Activated T-helper 17 cell treated with anti-CD3 and anti-CD28 coated beads, Interleukin-2, amount 50 U/mL, for 72 hours (primary cell): ENCODE data around the gene LAPTM5. TPM values are rescaled to one million over a fixed set of nuclear protein-coding genes. Genes with fewer than 3 reads are reported as not detected.
A peak's percentile ranks its signal among the peaks of the same experiment; 100 is the strongest.

Experiments used
- ATAC-seq: fragments of 150-1000 bp; cut with Tn5 transposase; replicated peaks from 2 replicates; pipeline ENCODE4 v1.10.0; 2021; ENCODE audit warnings: mild to moderate bottlenecking, moderate library complexity
- H3K27ac Mint-ChIP-seq: one replicate; pipeline ENCODE4 v1.8.0; 2022; ENCODE audit warnings: mixed read lengths
- H3K27me3 Mint-ChIP-seq: one replicate; pipeline ENCODE4 v1.8.0; 2022; ENCODE audit warnings: mixed read lengths
- H3K36me3 Mint-ChIP-seq: one replicate; pipeline ENCODE4 v1.8.0; 2022; ENCODE audit warnings: low read depth, mild to moderate bottlenecking, mixed read lengths
- H3K4me1 Mint-ChIP-seq: one replicate; pipeline ENCODE4 v1.8.0; 2022; ENCODE audit warnings: mixed read lengths
- H3K4me3 Mint-ChIP-seq: one replicate; pipeline ENCODE4 v1.8.0; 2022; ENCODE audit warnings: mild to moderate bottlenecking, mixed read lengths
- H3K9me3 Mint-ChIP-seq: one replicate; pipeline ENCODE4 v1.8.0; 2022; ENCODE audit warnings: mixed read lengths
- total RNA-seq, 2 donors: library from RNA; stranded (reverse); gene quantifications; one replicate each; pipeline ENCODE4 v1.2.3, GENCODE V29; 2022

LAPTM5 gene
- total RNA-seq, 2 donors from 2014 or later: 316 to 333 TPM

GRCh38 chr1:30710407-30710806 is 47.2 kb downstream of the LAPTM5 start:
- Mint-ChIP-seq H3K4me1 (no peaks in the 10 kb centered on the region), H3K4me3 (no peak overlapping the region), H3K27ac (no peak overlapping the region), H3K9me3 (no peaks in the 10 kb centered on the region), H3K36me3 (no peaks in the 10 kb centered on the region), H3K27me3 (peaks cover 12% of the 10 kb centered on the region)
- ATAC-seq: no peak

- no peak overlapping the region for H3K4me3 Mint-ChIP-seq
- H3K36me3 Mint-ChIP-seq: no peaks in the 10 kb centered on the region
- peak; percentile 3 for ATAC-seq
Observed at GRCh38 chr1:30708361-30708728, 49.2 kb downstream of the LAPTM5 start.

DNA sequence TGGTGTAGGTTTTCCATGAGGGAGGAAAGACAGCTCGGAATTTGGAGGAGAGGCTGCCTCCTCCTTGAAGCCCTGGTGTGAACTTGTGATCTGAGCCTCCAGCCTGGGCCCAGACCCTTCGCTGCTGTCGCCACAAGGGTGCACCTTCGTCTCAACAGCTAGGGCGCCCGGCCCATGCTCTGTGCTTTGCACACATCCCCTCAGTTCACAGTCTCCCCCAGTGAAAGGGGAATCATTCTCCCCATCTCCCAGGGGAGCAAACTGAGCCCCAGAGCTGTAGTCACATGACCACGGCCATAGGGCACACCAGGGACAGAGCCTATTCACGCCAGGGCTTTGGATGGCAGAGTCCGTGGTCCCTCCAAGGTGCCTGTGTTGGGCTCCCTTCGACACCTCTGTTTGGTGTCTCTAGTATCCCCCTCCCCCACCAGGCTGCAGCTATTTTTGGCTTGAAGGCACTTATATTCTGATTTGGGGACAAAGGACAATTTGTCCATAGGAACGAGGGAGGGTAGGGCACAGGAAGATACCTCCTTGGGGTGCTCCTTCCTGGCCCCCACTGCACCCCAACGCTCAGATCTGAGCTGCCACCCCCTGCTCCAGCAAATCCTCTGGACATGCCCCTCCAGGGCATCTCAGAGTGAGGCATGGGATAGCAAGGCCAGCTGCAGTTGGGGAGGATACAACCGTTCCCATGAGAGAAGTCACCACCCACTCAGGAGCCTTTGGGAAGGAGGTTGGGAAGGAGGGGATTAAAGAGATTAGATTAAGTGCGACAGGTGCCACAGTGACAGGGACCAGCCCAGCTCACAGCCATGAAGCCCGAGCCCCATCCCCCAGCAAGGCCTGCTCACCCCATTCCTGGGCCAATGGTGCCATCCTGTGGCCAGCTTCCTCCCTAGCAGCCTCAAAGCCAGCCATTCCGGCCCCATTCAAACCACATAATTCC is 49.9 kb downstream of the LAPTM5 start:
- peak; percentile 77 for ATAC-seq

More at GRCh38 chr1:30708361-30708728, 49.2 kb downstream of the LAPTM5 start:
- Mint-ChIP-seq H3K27me3 (peaks cover 12% of the 10 kb centered on the region), H3K27ac (no peak overlapping the region), H3K9me3 (no peaks in the 10 kb centered on the region), H3K4me1 (no peaks in the 10 kb centered on the region)

DNA sequence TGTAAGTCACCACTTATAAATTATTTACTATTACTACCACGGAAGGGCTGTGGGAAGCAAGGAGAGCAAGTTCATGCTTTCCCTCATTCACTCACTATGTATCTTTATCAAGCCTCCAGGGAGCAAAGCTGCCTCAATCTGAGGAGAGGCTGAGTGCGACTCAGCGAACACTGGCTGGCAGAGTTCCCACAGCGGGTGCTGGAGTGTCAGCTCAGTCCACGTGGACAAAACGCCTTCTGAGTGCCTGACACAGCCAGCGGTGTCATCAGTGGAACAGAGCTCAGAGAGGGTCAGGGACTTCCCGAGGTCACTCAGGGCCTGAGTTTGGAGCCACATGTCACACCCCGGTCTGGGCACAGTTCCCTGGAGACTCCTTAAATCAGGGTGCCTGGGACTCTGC is 51.0 kb downstream of the LAPTM5 start:
- H3K27ac Mint-ChIP-seq: no peak overlapping the region
- no peak for ATAC-seq
- no peaks in the 10 kb centered on the region for H3K4me1 Mint-ChIP-seq
- peaks cover 12% of the 10 kb centered on the region for H3K27me3 Mint-ChIP-seq
- H3K9me3 Mint-ChIP-seq: no peaks in the 10 kb centered on the region
- no peak overlapping the region for H3K4me3 Mint-ChIP-seq
- H3K36me3 Mint-ChIP-seq: no peaks in the 10 kb centered on the region

More for the DNA sequence above, 49.9 kb downstream of the LAPTM5 start:
- Mint-ChIP-seq H3K27ac (no peak overlapping the region), H3K4me1 (no peaks in the 10 kb centered on the region), H3K36me3 (no peaks in the 10 kb centered on the region), H3K27me3 (peaks cover 12% of the 10 kb centered on the region), H3K4me3 (no peak overlapping the region), H3K9me3 (no peaks in the 10 kb centered on the region)

DNA sequence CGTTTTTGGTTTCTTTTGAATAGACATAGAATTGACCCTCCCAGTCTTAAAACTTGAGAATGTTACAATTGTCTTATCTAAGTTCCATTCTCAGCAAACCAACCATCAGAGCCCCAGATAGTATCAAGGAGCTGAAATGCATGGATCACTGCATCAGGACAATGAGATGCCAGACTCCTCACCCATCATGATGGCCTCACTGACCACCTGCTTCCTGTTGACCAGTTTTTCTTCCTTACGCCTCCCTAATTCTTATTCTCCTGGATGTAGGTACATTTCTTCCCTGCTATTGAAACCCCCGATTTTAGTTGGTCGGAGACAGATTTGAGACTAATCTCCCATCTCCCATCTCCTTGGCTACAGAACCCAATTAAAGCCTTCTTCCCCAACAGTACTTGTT is 51.9 kb downstream of the LAPTM5 start:
- Mint-ChIP-seq H3K27ac (no peak overlapping the region), H3K9me3 (no peaks in the 10 kb centered on the region), H3K4me3 (no peak overlapping the region), H3K27me3 (peaks cover 12% of the 10 kb centered on the region), H3K4me1 (no peaks in the 10 kb centered on the region), H3K36me3 (no peaks in the 10 kb centered on the region)
- ATAC-seq: no peak

DNA sequence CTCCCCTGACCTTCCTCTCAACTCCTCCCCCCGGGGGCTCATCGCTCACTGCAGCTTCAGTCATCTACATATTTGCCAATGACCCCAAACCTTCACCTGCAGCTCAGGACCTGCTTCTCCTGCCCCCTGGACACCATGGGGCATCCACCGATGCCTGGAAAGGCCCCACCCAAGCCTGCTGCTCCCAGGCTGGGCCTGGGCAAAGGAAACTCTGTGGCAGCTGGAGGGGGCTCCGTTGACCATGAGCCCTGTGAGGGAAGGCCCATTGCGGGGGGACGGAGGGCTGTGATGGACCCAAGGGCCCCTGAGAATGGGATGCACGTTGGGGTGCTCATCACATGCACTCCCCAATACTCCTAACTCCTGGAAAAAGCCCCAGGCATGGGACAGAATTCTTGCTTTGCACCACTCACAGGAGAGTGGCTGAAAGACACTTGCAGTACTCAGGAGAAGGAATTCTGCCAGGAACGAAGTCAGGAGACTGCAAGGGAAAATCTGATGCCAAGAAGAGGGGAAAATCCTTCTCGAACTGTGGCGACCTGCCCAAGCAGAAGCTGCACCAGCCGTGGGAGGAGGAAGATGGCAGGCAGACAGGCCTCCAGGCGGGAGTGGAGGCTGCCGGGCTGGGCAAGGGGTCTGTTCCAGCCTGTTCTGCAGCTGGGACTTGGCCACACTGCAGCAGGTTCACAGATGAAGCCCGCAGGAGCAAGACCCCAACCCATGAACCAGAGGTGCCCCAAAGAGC is 52.6 kb downstream of the LAPTM5 start:
- H3K36me3 Mint-ChIP-seq: no peaks in the 10 kb centered on the region
- no peak overlapping the region for H3K4me3 Mint-ChIP-seq
- peaks cover 12% of the 10 kb centered on the region for H3K27me3 Mint-ChIP-seq
- no peak overlapping the region for H3K27ac Mint-ChIP-seq
- H3K4me1 Mint-ChIP-seq: no peaks in the 10 kb centered on the region
- H3K9me3 Mint-ChIP-seq: no peaks in the 10 kb centered on the region
- no peak for ATAC-seq

DNA sequence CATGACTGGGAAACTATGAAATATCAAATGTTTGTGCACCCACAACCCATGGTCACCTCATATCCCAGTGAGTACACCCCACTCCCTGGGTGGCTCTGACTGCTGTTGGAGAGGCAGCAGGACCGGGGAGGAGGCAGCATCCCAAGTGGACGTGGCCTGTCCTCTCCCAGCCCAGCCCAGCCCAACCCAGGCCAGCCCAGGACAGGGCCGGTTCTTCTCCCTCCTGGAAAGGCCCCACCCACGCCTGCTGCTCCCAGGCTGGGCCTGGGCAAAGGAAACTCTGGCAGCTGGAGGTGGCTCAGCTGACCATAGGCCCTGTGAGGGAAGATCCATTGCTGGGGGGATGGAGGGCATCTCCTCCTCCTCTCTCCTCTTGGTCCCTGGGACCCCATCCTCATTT is 53.3 kb downstream of the LAPTM5 start:
- Mint-ChIP-seq H3K27me3 (peaks cover 9% of the 10 kb centered on the region), H3K9me3 (no peaks in the 10 kb centered on the region), H3K27ac (no peak overlapping the region), H3K4me1 (no peaks in the 10 kb centered on the region), H3K4me3 (no peak overlapping the region), H3K36me3 (no peaks in the 10 kb centered on the region)
- ATAC-seq: no peak

GRCh38 chr1:30702823-30703222 is 54.8 kb downstream of the LAPTM5 start:
- Mint-ChIP-seq H3K9me3 (no peaks in the 10 kb centered on the region), H3K4me1 (no peaks in the 10 kb centered on the region), H3K4me3 (no peak overlapping the region), H3K36me3 (no peaks in the 10 kb centered on the region), H3K27me3 (peaks cover 6% of the 10 kb centered on the region), H3K27ac (no peak overlapping the region)
- no peak for ATAC-seq

- ATAC-seq: peak; percentile 37
- H3K4me3 Mint-ChIP-seq: no peak overlapping the region
Observed at GRCh38 chr1:30701258-30701633, 56.3 kb downstream of the LAPTM5 start.

DNA sequence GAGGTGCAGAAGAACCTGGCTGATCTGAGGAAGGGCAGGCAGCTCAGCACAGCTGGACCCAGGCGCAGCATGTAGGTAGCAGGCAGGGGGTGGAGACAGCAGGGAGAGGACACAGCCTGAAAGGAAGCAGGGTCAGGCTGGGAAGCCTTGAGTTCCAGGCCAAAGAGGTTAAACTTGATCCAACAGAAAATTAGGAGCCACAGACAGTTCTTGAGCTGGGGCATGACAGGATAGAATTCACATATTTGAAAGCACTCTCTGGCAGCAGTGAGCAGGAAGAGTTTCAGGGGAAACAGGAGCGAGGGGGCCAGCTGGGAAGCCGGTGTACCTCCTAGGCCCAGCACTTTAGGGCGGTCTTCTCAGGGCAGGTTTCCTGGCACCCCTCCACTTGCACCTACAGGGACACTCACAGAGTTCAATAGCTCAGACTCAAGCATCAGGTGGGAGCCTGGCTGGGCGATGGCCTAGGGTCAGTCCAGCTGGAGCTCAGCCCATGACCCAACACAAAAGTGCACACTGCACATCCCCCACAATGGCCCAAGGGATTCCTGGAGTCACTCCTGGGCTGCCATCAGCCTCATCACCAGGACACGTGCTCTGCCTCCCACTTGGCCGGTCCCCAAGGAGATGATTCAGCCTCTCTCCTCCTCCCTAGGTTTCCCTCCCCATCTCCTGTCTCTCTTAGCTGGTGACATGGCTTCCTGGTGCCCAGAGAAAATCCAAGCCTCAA is 56.9 kb downstream of the LAPTM5 start:
- ATAC-seq: no peak

More at GRCh38 chr1:30701258-30701633, 56.3 kb downstream of the LAPTM5 start:
- no peaks in the 10 kb centered on the region for H3K9me3 Mint-ChIP-seq
- no peaks in the 10 kb centered on the region for H3K36me3 Mint-ChIP-seq
- no peaks in the 10 kb centered on the region for H3K4me1 Mint-ChIP-seq
- H3K27ac Mint-ChIP-seq: no peak overlapping the region
- peaks cover 3% of the 10 kb centered on the region for H3K27me3 Mint-ChIP-seq

DNA sequence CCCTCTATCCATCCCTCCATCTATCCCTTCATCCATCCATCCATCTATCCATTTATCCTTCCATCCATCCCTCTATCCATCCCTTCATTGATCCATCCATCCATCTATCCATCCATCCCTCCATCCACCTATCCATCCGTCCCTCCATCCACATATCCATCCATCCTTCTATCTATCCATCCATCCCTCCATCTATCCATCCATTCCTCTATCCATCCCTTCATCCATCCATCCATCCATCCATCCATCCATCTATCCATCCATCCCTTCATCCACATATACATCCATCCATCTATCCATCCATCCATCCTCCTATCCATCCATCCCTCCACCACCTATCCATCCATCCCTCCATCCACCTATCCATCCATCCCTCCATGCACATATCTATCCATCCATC is 57.8 kb downstream of the LAPTM5 start:
- Mint-ChIP-seq H3K4me1 (no peaks in the 10 kb centered on the region), H3K27ac (no peak overlapping the region), H3K36me3 (no peaks in the 10 kb centered on the region), H3K27me3 (peaks cover 3% of the 10 kb centered on the region), H3K4me3 (no peak overlapping the region), H3K9me3 (no peaks in the 10 kb centered on the region)
- ATAC-seq: no peak

More for the DNA sequence above, 56.9 kb downstream of the LAPTM5 start:
- Mint-ChIP-seq H3K9me3 (no peaks in the 10 kb centered on the region), H3K4me1 (no peaks in the 10 kb centered on the region), H3K27me3 (no peaks in the 10 kb centered on the region), H3K4me3 (no peak overlapping the region), H3K36me3 (no peaks in the 10 kb centered on the region), H3K27ac (no peak overlapping the region)

DNA sequence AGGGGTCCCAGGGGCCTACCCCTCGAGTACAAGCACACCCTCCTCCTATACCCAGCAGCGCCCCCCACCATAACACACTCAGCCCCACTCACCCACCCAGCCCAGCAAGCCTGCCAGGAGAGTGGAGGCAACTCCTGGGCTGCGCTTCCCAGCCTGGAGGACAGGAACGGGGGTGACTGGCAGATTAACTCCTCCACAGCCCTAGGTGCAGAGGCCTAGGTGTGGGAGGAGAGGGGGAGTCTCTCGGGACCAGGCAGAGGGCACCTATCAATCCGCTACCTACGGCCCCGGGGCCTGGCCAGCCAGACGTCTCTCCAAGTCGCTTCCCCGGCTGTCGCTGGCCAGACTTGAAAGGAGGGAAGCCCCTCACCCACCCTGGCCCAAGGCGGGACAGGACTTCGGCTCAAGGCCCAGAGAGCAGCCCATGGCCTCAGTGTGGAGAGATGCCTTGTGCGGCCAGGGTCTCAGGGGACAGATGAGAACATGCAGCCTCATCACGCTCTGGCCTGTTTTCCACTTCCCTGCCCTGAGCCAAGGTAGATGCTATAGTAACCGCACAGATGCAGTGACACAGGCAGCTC is 59.1 kb downstream of the LAPTM5 start:
- H3K27me3 Mint-ChIP-seq: peaks cover 3% of the 10 kb centered on the region
- H3K4me3 Mint-ChIP-seq: no peak overlapping the region
- no peaks in the 10 kb centered on the region for H3K36me3 Mint-ChIP-seq
- H3K9me3 Mint-ChIP-seq: no peaks in the 10 kb centered on the region
- H3K4me1 Mint-ChIP-seq: no peaks in the 10 kb centered on the region
- no peak for ATAC-seq
- no peak overlapping the region for H3K27ac Mint-ChIP-seq

DNA sequence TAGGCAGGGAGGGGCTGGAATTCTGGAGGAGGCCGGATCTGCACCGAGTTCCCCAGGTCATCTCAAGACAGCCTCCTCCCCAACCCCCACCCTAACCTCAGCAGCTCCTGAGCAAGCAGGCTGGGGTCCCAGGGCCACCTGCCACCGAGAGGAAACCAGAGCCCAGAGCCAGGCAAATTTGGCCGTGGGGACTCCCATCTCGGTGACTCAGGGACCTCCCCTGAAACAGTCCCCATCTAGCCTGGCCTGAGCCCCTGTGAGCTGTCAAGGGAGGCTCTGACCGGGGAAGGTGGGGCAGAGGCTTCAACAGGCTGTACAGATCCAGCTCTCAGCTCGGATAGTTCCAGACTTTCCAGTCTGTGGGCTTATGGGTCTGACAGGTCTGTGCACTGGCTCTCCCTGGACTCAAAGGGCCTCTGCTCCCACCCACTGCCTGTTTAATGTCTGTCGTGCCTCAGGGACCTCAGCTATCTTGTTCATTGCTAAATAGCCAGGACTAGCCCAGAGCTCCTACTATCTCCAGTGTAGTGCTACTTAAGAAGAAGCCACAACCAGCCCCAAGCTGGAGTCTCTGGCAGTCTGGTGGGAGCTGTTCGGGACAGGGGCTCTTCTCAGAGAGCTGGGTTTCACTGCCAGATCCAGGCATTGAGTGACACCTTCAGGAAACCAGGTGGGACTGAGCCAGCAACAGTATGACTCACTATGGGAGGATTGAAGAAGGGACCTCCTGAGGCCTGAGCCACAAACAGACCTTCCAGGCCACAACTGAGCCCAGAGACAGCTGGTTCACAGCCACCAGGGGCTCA is 59.8 kb downstream of the LAPTM5 start:
- no peaks in the 10 kb centered on the region for H3K4me1 Mint-ChIP-seq
- no peak overlapping the region for H3K27ac Mint-ChIP-seq
- ATAC-seq: no peak
- H3K36me3 Mint-ChIP-seq: no peaks in the 10 kb centered on the region
- H3K4me3 Mint-ChIP-seq: no peak overlapping the region
- H3K27me3 Mint-ChIP-seq: peaks cover 3% of the 10 kb centered on the region
- H3K9me3 Mint-ChIP-seq: no peaks in the 10 kb centered on the region
